Measurements from ENCODE around the gene CNFN. TPM values are rescaled to one million over a fixed set of nuclear protein-coding genes. Genes with fewer than 3 reads are reported as not detected.

Gene CNFN
- total and polyA plus RNA-seq, 7 donors, result 0.24 to 1.0 (median 0.84) TPM; not detected in 4

GRCh38 chr19:42401365-42402303 lies 11.5 kb upstream of the CNFN start:
- ATAC-seq, result peak; percentile 73 to 77 (median 76)
- H3K27ac ChIP-seq, result peak overlapping the region; percentile 46
- intact Hi-C loops (cut with DNase I), result no loop called here
- peak overlapping the region; percentile 76 for H3K4me3 ChIP-seq
- TF ChIP-seq CTCF (IDR thresholded peaks at IDR 0.05), result peak; percentile 71
- peak; percentile 83 to 88 for DNase-seq
- no peaks in the 10 kb centered on the region for H3K36me3 ChIP-seq (ENCODE audit: insufficient read depth in 1 of 2, low read depth in 1 of 2)
- peaks cover 18% of the 10 kb centered on the region for H3K4me1 ChIP-seq
- H3K27me3 ChIP-seq (ENCODE audit: insufficient read depth in 3 of 3, low read length in 2 of 3), result no peaks in the 10 kb centered on the region
- no peaks in the 10 kb centered on the region for H3K9me3 ChIP-seq
- WGBS, 3 donors, result 1 to 6% (median 4%) methylated on average over 59 to 80 of the region's 80 CpGs

- Histone ChIP-seq H3K36me3 (ENCODE audit: insufficient read depth in 1 of 2, low read depth in 1 of 2) (no peaks in the 10 kb centered on the region), H3K27ac (no peak overlapping the region), H3K9me3 (no peaks in the 10 kb centered on the region), H3K4me3 (no peak overlapping the region), H3K4me1 (peaks cover 18% of the 10 kb centered on the region), H3K27me3 (ENCODE audit: insufficient read depth in 3 of 3, low read length in 2 of 3) (no peaks in the 10 kb centered on the region)
- no peak for DNase-seq
- no peak for ATAC-seq
- intact Hi-C loops (cut with DNase I), result no loop called here
- WGBS, 3 donors, result 98 to 100% (median 100%) methylated on average over 1 of the region's 1 CpG
- no peak for TF ChIP-seq CTCF (IDR thresholded peaks at IDR 0.05)
Observed at GRCh38 chr19:42400404-42400803, 10.3 kb upstream of the CNFN start.

- H3K27ac ChIP-seq, result peak overlapping the region; percentile 71
- DNase-seq, result no peak
- intact Hi-C loops (cut with DNase I), result loop anchor here in 1 of 2 donors (10.0 kb wide), 1 partner anchor 263 kb away; the partner anchor contains the start of gene POU2F2
Observed at GRCh38 chr19:42397263-42398166, 7.4 kb upstream of the CNFN start.

More at GRCh38 chr19:42397263-42398166, 7.4 kb upstream of the CNFN start:
- Histone ChIP-seq H3K27me3 (ENCODE audit: insufficient read depth in 3 of 3, low read length in 2 of 3) (no peaks in the 10 kb centered on the region), H3K36me3 (ENCODE audit: insufficient read depth in 1 of 2, low read depth in 1 of 2) (no peaks in the 10 kb centered on the region), H3K4me1 (peaks cover 17% of the 10 kb centered on the region), H3K4me3 (peak overlapping the region; percentile 77), H3K9me3 (no peaks in the 10 kb centered on the region)
- 20 to 23% (median 23%) methylated on average over 25 of the region's 25 CpGs for WGBS, 3 donors
- TF ChIP-seq CTCF (IDR thresholded peaks at IDR 0.05), result no peak
- ATAC-seq, result peak in 1 of 4 donors; percentile 6
